Upper lobe of right lung (tissue), 1 donor: ENCODE results near the gene BPIFB6. TPM values are rescaled to one million over a fixed set of nuclear protein-coding genes. Genes with fewer than 3 reads are reported as not detected.

Experiments used
- ATAC-seq: fragments of 200-7000 bp; cut with Tn5 transposase; one replicate; pipeline ENCODE4 v1.9.1; 2020; ENCODE audit warnings: mild to moderate bottlenecking, moderate library complexity
- DNase-seq: peaks from one replicate; pipeline ENCODE4 v3.0.0-alpha.2; 2020
- H3K27ac ChIP-seq: fragments of 200-600 bp; one replicate; pipeline ENCODE4 v1.8.0; 2022
- H3K27me3 ChIP-seq: fragments of 200-600 bp; one replicate; pipeline ENCODE4 v1.8.0; 2022; ENCODE audit warnings: mild to moderate bottlenecking
- H3K36me3 ChIP-seq: fragments of 200-600 bp; one replicate; pipeline ENCODE4 v1.8.0; 2022
- H3K4me1 ChIP-seq: fragments of 200-600 bp; one replicate; pipeline ENCODE4 v1.8.0; 2022
- H3K4me3 ChIP-seq: fragments of 200-600 bp; one replicate; pipeline ENCODE4 v1.8.0; 2022; ENCODE audit warnings: mild to moderate bottlenecking
- H3K9me3 ChIP-seq: fragments of 200-600 bp; one replicate; pipeline ENCODE4 v1.8.0; 2022
- intact Hi-C: fragments of 100-400 bp; cut with DNase I; formaldehyde crosslinking; loops from one replicate; pipeline ENCODE4 v1.11.0; 2022
- total RNA-seq: library from RNA; stranded (reverse); fragmentation: NEBNext Ultra II Directional; extraction: Animal tissue kit (Norgen Biotek cat#: 25700); gene quantifications from one replicate; pipeline ENCODE4 v1.2.1, GENCODE V29; 2021
- TF ChIP-seq, protein P1 (sequence below): fragments of 200-600 bp; IDR thresholded peaks from one replicate; pipeline ENCODE4 v1.8.0; 2022; ENCODE audit warnings: antibody characterized with exemption
- donor health status: DM: no; HTN: yes; CAD: no; lungs with severe emphysema.

Gene BPIFB6
- total RNA-seq, 1 donor from 2014 or later: not detected

DNA sequence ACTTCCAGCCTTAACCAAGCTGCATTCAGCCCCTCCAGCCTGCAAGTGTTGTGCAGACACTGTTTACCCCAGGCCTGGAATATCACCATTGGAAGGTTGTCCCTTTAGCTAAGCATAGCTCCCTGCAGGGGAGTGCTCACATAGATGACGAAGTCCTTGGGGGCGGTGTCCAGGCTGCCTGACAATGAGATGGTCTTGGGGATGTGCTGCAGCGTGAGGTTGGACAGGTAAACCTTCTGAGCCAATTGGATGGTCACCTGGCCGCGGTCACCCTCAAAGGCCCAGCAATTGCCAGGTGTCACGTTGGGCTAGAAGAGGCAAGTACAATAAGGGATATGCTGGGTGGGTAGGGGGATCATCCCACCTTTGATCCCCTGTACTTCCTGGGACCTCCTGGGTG is 45.9 kb upstream of the BPIFB6 start:
- Histone ChIP-seq H3K4me3 (no peak overlapping the region), H3K9me3 (no peaks in the 10 kb centered on the region), H3K4me1 (no peaks in the 10 kb centered on the region), H3K27me3 (no peaks in the 10 kb centered on the region), H3K27ac (no peak overlapping the region), H3K36me3 (no peaks in the 10 kb centered on the region)
- TF ChIP-seq, protein P1, sequence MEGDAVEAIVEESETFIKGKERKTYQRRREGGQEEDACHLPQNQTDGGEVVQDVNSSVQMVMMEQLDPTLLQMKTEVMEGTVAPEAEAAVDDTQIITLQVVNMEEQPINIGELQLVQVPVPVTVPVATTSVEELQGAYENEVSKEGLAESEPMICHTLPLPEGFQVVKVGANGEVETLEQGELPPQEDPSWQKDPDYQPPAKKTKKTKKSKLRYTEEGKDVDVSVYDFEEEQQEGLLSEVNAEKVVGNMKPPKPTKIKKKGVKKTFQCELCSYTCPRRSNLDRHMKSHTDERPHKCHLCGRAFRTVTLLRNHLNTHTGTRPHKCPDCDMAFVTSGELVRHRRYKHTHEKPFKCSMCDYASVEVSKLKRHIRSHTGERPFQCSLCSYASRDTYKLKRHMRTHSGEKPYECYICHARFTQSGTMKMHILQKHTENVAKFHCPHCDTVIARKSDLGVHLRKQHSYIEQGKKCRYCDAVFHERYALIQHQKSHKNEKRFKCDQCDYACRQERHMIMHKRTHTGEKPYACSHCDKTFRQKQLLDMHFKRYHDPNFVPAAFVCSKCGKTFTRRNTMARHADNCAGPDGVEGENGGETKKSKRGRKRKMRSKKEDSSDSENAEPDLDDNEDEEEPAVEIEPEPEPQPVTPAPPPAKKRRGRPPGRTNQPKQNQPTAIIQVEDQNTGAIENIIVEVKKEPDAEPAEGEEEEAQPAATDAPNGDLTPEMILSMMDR: no peak
- no peak for DNase-seq
- intact Hi-C loops: no loop called here
- no peak for ATAC-seq

DNA sequence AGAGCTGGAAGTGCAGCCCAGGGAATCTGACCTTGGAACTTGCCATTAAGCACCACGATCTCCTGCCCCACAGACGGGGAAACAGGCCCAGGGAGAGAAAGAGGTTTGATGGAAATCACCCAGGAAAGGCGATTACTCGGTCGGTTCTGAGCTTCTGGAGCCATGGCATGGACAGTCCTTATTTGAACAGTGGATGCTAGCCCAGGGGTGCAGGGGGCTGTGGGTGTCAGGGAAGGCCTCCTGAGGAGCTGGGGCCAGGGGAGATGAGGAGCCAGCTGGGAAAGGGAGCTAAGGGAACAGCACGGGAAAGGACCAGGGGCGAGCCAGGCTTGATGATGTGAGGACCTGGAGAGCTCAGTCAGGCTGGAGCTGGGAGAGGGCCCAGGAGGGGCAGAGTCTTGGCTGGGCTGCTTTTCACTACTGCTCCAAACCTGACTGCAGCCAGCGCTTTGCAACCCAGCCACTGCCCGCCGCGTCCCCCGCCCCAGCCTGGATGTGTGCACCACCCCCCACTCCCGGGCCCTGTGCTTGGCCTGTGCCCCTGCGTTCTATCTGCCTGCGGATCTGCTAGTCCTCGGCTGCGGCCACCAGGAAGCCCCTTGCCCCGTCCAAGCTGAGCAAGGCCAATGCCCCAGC is 45.0 kb upstream of the BPIFB6 start:
- intact Hi-C loops: no loop called here
- Histone ChIP-seq H3K9me3 (no peaks in the 10 kb centered on the region), H3K27ac (no peak overlapping the region), H3K36me3 (no peaks in the 10 kb centered on the region), H3K4me3 (no peak overlapping the region), H3K27me3 (no peaks in the 10 kb centered on the region), H3K4me1 (no peaks in the 10 kb centered on the region)
- TF ChIP-seq, protein P1: no peak
- DNase-seq (no peak), ATAC-seq (no peak)

DNA sequence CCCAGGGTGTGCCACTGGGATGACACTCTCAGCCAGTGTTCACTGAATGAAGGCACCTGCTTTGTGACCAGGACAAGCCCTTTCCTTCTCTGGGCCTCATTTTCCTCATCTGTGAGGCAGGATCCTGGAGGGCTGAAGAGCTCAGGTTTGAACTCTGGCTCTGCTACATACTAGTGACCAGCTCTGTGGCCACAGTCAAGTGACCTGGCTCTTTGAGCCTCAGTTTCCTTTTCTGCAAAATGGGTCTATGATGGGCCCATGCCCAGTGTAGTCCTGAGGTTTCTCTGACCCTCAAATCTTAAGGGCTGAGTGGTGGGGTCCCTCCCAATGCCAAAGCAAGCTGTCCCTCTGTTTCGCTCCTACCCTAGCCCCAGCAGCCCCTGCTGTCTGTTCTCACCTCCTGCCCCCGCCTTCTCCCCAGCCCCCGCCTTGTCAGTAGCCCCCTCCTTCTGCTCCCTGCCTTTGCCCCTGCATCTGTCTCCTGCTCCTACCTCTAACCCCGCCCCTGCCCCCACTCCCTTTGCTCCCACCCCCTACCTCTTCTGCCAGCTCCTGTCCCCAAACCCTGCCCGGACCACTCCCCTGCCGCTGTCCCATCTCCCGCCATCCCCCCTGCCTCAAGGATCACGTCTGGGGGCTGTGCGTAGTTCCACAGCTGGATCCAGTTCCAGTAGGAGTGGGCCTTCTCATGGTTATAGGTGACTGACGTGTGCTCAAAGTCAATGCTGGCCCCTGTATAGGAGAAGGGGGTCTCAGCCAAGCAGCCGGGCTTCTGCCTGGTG is 44.2 kb upstream of the BPIFB6 start:
- no peaks in the 10 kb centered on the region for H3K4me1 ChIP-seq
- ATAC-seq (no peak), DNase-seq (no peak)
- H3K4me3 ChIP-seq: no peak overlapping the region
- no peaks in the 10 kb centered on the region for H3K27me3 ChIP-seq
- TF ChIP-seq, protein P1: no peak
- no peaks in the 10 kb centered on the region for H3K9me3 ChIP-seq
- intact Hi-C loops: no loop called here
- H3K27ac ChIP-seq: no peak overlapping the region
- H3K36me3 ChIP-seq: no peaks in the 10 kb centered on the region

DNA sequence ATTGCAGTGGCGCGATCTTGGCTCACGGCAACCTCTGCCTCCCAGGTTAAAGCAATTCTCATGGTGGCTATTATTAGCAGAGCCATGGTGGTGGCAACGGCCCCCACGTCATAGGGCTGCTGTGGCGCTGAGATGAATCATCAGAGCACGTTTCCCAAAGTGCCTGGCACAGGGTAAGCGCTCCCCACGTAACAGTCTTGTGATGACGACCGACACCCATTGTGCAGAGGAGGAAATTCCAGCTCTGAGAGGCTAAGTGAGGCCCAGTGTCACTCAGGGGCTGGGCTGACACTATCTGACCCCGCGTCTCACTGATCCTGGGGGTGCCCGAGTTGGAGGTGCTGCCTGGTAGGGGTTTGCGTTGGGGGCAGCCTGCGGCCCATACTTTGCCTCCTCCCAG is 43.4 kb upstream of the BPIFB6 start:
- Histone ChIP-seq H3K9me3 (no peaks in the 10 kb centered on the region), H3K36me3 (no peaks in the 10 kb centered on the region), H3K27ac (no peak overlapping the region), H3K27me3 (no peaks in the 10 kb centered on the region), H3K4me3 (no peak overlapping the region), H3K4me1 (no peaks in the 10 kb centered on the region)
- intact Hi-C loops: no loop called here
- DNase-seq (no peak), ATAC-seq (no peak)
- TF ChIP-seq, protein P1: no peak

DNA sequence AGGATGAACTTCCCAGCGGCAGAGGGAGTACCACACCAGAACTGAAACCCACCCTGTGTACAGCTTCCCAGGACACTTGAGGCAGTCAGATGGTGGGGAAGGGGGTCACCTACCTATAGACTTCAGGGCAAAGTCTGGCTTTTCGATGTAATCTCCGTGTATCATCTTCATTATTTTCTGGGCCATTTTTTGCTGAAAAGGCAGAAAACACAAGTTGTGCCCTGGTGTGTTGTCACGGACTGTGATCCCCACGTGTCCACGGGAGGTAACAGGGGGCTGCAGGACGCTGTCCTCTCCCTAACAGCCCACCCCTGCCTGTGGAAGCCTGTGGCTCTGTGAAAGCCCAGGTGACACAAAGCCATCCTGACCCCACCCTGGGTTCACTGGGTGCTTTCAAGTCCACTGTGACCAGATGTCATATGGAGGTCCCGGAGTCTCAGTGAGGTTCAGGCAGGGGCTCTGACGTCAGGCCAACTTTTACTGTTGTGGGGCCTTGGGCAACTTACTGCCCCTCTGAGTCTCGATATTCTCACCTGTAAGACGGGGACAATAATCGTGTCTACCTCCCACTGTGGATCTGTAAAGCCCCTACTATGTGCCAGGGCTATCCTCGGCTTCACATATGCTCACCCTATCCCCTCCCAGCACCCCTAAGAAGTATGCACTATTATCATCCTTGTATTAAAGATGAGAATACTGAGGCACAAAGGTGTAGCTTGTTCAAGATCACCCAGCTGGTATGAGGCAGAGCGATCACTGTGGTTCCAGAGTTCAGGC is 41.8 kb upstream of the BPIFB6 start:
- no peak overlapping the region for H3K4me3 ChIP-seq
- no peaks in the 10 kb centered on the region for H3K36me3 ChIP-seq
- ATAC-seq (no peak), DNase-seq (no peak)
- intact Hi-C loops: no loop called here
- no peaks in the 10 kb centered on the region for H3K4me1 ChIP-seq
- no peaks in the 10 kb centered on the region for H3K27me3 ChIP-seq
- peaks cover under 1% of the 10 kb centered on the region for H3K9me3 ChIP-seq
- TF ChIP-seq, protein P1: no peak
- no peak overlapping the region for H3K27ac ChIP-seq
